GM19025 (cell line): ENCODE results near the gene SHROOM3.
A peak's percentile ranks its signal among the peaks of the same experiment; 100 is the strongest.

Experiments used
- ATAC-seq: cut with Tn5 transposase; IDR thresholded peaks from one replicate; pipeline ENCODE4 v1.9.1; 2021; ENCODE audit warnings: mild to moderate bottlenecking, low read depth, moderate library complexity; ENCODE audit not compliant: unreplicated experiment

Gene SHROOM3

GRCh38 chr4:76791479-76791878, 356.4 kb downstream of the SHROOM3 start:
- ATAC-seq, result no peak

DNA sequence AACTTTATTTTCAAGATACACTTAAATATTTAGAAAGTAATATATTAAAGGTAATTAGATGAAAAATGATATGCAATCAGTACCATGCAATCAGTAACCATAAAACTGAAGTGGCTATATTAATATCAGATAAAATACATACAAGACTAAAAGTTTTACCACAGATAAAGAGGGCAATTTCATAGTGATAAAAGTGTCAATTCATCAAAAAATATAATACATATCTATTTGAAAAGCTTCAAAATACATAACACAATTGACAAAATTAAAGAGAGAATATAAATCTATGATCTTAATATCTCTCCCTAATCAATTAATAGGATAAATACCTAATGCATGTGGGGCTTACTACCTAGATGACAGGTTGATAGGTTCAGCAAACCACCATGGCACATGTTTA, 357.4 kb downstream of the SHROOM3 start:
- no peak for ATAC-seq

DNA sequence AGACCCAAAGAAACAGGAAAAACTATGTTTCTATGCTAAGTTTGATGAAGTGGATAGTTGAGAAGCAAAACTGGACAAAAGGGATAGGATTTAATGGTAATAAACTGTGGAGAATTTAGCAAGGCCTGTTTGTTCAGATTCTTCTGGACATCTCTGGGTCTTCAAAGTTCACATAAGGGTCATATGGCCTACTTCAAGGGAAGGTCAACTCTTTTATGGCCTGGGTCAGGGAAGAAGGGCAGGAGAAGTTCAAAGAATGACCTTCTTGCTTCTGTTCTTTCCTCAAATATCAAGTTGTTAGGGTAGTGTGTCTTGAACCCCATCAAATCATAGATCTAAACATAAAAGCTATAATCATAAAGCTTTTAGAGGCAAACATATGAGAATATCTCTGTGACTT, 360.2 kb downstream of the SHROOM3 start:
- no peak for ATAC-seq

- no peak for ATAC-seq
These were observed 364.1 kb downstream of the SHROOM3 start for GRCh38 chr4:76799140-76799539.

DNA sequence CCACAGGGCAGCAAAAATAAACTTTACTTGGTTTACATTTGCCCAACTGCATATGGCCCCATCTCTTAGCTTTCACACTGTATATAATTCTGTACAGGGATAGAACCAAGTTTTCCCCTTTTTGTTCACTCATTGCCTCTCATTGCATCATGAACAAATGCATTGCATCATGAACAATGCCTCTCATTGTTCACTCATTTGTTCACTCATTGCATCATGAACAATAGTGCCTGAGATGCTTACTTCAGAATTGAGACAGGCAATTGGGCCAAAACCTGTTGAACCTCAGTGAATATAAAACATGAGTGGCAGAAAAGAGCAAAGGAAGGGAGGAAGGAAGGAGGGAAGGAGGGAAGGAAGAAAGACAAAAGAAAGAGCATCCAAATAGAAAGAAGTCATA, 364.7 kb downstream of the SHROOM3 start:
- no peak for ATAC-seq

GRCh38 chr4:76800902-76801301, 365.9 kb downstream of the SHROOM3 start:
- ATAC-seq, result peak; percentile 83

DNA sequence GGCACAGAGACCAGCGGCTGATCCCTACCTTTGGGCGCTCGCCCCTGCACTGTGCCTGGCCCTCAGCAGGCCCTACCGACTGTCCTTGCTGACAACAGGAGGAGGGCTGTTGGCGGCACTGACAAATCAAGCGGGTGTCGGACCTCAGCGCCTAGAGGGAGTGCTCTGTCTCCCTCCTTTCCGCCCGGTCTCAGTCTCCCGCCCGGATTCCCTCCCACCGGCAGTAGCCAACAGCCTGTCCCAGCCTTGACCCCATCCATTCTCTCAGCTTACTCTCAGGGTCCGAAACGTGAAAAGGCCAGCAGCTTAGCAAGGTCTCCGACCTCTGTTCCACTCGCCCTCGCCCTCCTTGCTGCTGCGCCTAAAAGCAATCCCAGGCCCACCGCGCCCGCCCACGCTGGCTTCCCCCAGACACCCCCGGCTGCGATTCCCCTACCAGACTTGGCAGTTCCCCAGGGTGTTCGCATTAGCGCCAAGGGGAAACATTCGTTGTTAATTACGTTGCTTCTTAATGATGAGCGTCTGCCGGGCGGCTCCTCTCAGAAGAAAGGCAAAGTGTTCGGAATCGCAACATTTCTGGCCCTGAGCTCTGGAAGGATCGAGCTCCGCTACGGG, 366.7 kb downstream of the SHROOM3 start:
- no peak for ATAC-seq

DNA sequence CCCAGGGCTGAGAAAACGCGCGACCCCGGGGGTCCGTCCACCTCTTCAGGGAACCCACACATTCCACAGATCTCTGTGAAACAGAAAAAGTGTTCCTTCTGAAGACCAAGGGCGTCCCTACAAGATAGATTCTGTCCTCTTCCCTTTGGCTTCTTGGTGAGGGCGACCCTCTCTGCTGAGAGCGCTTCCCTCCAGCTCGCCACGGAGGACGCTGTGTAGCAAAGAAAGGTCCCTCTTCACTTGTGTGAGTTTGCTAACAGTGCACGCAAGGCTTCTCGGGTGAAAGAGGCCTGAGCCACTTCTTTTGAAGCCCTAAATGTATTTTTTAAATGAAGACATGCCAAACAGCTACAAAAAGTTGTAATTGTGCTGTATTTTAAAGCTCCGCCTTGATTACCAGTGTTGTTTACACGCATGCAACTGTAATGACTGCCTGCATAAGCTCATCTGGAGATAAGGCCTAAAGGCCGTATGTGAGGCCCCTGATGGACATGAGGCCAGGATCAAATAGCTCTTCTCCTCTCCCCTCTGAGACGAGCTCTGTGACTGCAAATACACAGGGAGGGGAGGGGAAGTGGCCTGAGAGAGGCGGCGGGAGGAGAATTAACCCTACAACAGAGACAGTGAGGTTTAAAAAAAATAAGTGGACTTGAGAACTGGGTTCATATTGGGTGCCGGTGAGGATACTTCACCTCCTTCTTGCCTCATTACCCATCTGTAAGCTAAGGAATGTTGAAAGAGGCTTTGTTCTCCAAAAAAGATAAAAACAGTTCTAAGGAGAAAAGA, 367.4 kb downstream of the SHROOM3 start:
- no peak for ATAC-seq

GRCh38 chr4:76803522-76803921, 368.5 kb downstream of the SHROOM3 start:
- ATAC-seq, result no peak

- no peak for ATAC-seq
These were observed 369.1 kb downstream of the SHROOM3 start for GRCh38 chr4:76804096-76804495.

DNA sequence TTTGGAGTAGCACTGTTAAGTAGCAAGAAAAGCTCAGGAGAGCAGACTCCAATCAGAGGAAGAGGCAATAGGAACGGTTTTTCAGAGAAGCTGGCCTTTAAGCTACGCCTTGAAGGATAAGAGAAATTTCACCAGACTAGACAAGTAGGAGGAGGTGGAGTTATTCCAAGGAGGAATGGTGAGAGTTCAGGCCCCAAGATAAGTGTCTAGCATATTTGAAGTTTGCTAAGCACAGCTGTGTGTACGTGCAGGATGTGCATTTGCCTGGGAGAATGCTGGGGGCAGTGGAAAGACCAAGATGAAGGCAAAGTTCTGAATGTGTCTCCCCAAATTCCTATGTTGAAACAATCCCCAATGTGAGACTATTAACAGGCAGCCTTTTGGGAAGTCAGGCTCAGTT, 371.3 kb downstream of the SHROOM3 start:
- no peak for ATAC-seq

- no peak for ATAC-seq
These were observed 371.7 kb downstream of the SHROOM3 start for GRCh38 chr4:76806757-76807156.

DNA sequence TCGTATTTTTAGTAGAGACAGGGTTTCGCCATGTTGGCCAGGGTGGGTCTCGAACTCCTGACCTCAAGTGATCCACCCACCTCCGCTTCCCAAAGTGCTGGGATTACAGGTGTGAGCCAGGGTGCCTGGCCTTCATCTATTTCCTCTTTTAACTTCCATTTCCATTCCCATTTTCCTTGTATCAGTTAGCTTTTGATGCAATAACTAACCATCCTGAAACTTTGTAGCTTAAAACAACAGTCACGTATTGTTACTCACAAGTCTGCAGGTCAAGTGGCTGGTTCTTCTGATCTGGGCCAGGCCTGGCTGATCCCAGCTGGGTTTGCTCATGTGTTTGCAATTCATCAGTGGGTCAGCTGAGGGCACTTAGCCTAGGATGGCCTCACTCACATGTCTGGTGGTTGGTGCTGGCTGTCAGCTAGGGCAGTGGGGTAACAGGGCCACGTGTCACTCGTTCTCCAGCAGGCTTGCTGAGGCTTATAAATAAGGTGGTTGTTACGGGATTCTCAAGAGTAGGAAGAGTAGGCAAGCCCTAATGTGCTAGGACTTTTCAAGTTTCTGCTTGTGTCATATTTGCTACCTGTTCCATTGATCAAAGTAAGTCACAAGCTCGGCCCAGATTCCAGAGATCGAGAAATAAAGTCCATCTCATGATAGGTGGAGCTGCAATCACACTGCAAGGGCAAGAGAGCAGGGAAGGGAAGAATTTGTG, 374.7 kb downstream of the SHROOM3 start:
- no peak for ATAC-seq

- no peak for ATAC-seq
These were observed 376.8 kb downstream of the SHROOM3 start for GRCh38 chr4:76811604-76812412.

DNA sequence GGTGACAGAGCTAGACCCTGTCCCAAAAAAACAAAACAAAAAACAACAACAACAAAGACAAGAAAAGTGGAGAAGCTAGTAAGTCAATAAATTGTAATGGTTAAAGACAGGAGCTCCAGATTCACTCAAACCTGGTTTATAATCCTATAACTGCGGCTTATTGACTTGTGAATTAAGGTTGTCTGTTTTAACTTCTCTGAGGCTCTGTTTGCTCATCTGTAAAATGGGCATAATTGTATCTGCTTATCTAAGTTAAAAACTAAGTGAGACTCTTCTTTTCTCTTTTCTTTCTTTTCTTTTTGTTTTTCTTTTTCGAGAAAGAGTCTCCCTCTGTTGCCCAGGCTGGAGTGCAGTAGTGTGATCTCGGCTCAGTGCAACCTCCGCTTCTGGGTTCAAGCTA, 378.0 kb downstream of the SHROOM3 start:
- ATAC-seq, result no peak

GRCh38 chr4:76821641-76822040, 386.6 kb downstream of the SHROOM3 start:
- no peak for ATAC-seq

DNA sequence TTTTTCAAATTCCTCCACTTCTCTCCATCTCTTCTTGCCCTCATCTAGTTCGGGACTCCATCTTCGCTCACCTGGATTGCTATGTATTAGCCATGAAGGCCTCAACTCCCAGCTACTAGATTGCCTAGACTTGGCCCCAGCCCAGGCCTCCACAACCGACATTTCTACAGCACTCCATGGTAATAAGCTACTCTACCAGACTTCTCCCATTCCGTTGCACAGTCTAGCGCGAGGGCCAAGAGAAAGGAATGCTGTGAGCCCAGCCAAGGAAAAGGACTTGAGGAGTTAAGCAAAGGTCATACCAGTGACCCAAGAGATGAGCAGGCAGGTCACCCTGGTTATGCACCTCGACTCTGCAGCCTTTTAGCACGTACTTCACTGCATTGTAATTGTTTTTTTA, 387.3 kb downstream of the SHROOM3 start:
- ATAC-seq, result no peak

- no peak for ATAC-seq
These were observed 388.5 kb downstream of the SHROOM3 start for GRCh38 chr4:76823495-76823894.

DNA sequence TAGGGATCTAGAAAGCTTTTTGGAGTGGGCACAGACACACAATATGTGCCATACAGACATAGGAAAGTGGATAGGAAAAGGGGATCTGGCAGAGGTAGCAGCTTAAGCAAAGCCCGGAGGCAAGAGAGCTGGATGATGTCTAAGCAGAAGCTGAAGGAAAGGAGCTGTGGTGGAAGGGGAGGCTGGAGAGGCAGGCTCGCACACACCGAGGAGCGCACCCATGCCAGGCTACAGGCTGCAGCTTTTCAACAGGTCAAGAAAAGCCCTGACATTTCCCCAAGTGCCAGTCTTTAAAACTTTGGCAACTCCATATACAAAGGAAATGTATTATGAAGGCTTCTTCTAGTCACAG, 395.6 kb downstream of the SHROOM3 start:
- no peak for ATAC-seq

- ATAC-seq, result no peak
These were observed 396.1 kb downstream of the SHROOM3 start for GRCh38 chr4:76830964-76831703.
